ENCODE data around the gene OR12D1.

The OR12D1 gene

GRCh38 chr6:29465801-29466200 is 51.1 kb downstream of the OR12D1 start:
- DNase-seq, result no peak

GRCh38 chr6:29466241-29466640 is 51.5 kb downstream of the OR12D1 start:
- no peak for DNase-seq
